ENCODE data around the gene SLC38A8. TPM values are rescaled to one million over a fixed set of nuclear protein-coding genes. Genes with fewer than 3 reads are reported as not detected.

SLC38A8 gene
- total RNA-seq, 1 experiment from 2014 or later: not detected

- no TSS peak for BruUV-seq (replicated peaks)
- ATAC-seq (no peak), DNase-seq (ENCODE audit: low read depth, low spot score) (no peak)
- Histone ChIP-seq H3K27ac (ENCODE audit: low read length) (no peak overlapping the region), H3K36me3 (ENCODE audit: control insufficient read depth, insufficient read depth, low read length) (no peaks in the 10 kb centered on the region), H3K9me3 (ENCODE audit: control insufficient read depth, insufficient read depth, low read depth, low read length) (no peaks in the 10 kb centered on the region), H3K27me3 (ENCODE audit: control insufficient read depth, insufficient read depth, low read length) (no peaks in the 10 kb centered on the region), H3K4me3 (ENCODE audit: low read depth in 2 of 2, low read length in 2 of 2) (no peak overlapping the region), H3K4me1 (ENCODE audit: control insufficient read depth, insufficient read depth, low read length) (no peaks in the 10 kb centered on the region)
- intact Hi-C loops (cut with micrococcal nuclease; ENCODE audit: unreplicated experiment) (no loop called here), in situ Hi-C loops (cut with HindIII; ENCODE audit: low pct_unique_long_range_greater_than_20kb, low sequenced_read_pairs) (no loop called here)
- ChIA-PET CTCF (no interaction called here), POLR2A (no interaction called here)
- TF ChIP-seq, protein P1, sequence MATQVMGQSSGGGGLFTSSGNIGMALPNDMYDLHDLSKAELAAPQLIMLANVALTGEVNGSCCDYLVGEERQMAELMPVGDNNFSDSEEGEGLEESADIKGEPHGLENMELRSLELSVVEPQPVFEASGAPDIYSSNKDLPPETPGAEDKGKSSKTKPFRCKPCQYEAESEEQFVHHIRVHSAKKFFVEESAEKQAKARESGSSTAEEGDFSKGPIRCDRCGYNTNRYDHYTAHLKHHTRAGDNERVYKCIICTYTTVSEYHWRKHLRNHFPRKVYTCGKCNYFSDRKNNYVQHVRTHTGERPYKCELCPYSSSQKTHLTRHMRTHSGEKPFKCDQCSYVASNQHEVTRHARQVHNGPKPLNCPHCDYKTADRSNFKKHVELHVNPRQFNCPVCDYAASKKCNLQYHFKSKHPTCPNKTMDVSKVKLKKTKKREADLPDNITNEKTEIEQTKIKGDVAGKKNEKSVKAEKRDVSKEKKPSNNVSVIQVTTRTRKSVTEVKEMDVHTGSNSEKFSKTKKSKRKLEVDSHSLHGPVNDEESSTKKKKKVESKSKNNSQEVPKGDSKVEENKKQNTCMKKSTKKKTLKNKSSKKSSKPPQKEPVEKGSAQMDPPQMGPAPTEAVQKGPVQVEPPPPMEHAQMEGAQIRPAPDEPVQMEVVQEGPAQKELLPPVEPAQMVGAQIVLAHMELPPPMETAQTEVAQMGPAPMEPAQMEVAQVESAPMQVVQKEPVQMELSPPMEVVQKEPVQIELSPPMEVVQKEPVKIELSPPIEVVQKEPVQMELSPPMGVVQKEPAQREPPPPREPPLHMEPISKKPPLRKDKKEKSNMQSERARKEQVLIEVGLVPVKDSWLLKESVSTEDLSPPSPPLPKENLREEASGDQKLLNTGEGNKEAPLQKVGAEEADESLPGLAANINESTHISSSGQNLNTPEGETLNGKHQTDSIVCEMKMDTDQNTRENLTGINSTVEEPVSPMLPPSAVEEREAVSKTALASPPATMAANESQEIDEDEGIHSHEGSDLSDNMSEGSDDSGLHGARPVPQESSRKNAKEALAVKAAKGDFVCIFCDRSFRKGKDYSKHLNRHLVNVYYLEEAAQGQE (IDR thresholded peaks at IDR 0.05; ENCODE audit: insufficient read depth in 1 of 2, low read depth in 2 of 2, low read length in 1 of 2): no peak
Measured at GRCh38 chr16:84016477-84016876, 26.1 kb downstream of the SLC38A8 start.

GRCh38 chr16:84015399-84015798, 27.2 kb downstream of the SLC38A8 start:
- CTCF ChIA-PET: no interaction called here
- BruUV-seq (replicated peaks): no TSS peak
- POLR2A ChIA-PET: no interaction called here
- intact Hi-C loops (cut with micrococcal nuclease; ENCODE audit: unreplicated experiment) (no loop called here), in situ Hi-C loops (cut with HindIII; ENCODE audit: low pct_unique_long_range_greater_than_20kb, low sequenced_read_pairs) (no loop called here)
- Histone ChIP-seq H3K36me3 (ENCODE audit: control insufficient read depth, insufficient read depth, low read length) (no peaks in the 10 kb centered on the region), H3K4me3 (ENCODE audit: low read depth in 2 of 2, low read length in 2 of 2) (no peak overlapping the region), H3K9me3 (ENCODE audit: control insufficient read depth, insufficient read depth, low read depth, low read length) (no peaks in the 10 kb centered on the region), H3K4me1 (ENCODE audit: control insufficient read depth, insufficient read depth, low read length) (no peaks in the 10 kb centered on the region), H3K27me3 (ENCODE audit: control insufficient read depth, insufficient read depth, low read length) (no peaks in the 10 kb centered on the region), H3K27ac (ENCODE audit: low read length) (no peak overlapping the region)
- DNase-seq (ENCODE audit: low read depth, low spot score) (no peak), ATAC-seq (no peak)
- TF ChIP-seq, protein P1 (IDR thresholded peaks at IDR 0.05; ENCODE audit: insufficient read depth in 1 of 2, low read depth in 2 of 2, low read length in 1 of 2): no peak
- TF ChIP-seq SIN3A (IDR thresholded peaks at IDR 0.05; ENCODE audit: borderline replicate concordance, insufficient read depth, low read depth, low read length): no peak
- TF ChIP-seq, protein P2, sequence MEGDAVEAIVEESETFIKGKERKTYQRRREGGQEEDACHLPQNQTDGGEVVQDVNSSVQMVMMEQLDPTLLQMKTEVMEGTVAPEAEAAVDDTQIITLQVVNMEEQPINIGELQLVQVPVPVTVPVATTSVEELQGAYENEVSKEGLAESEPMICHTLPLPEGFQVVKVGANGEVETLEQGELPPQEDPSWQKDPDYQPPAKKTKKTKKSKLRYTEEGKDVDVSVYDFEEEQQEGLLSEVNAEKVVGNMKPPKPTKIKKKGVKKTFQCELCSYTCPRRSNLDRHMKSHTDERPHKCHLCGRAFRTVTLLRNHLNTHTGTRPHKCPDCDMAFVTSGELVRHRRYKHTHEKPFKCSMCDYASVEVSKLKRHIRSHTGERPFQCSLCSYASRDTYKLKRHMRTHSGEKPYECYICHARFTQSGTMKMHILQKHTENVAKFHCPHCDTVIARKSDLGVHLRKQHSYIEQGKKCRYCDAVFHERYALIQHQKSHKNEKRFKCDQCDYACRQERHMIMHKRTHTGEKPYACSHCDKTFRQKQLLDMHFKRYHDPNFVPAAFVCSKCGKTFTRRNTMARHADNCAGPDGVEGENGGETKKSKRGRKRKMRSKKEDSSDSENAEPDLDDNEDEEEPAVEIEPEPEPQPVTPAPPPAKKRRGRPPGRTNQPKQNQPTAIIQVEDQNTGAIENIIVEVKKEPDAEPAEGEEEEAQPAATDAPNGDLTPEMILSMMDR (IDR thresholded peaks at IDR 0.05): no peak
- TF ChIP-seq POLR2AphosphoS5 (IDR thresholded peaks at IDR 0.05; ENCODE audit: low read depth, low read length): no peak
- no peak for TF ChIP-seq TCF7L2 (IDR thresholded peaks at IDR 0.05; ENCODE audit: low read depth, low read length)

Measured in Panc1 (cell line).